OCI-LY7 (cell line): ENCODE results near the gene TMIE.

Source experiments
- CTCF ChIP-seq: fragments of 200-600 bp; sonication (generic); conservative IDR thresholded peaks from 2 replicates; pipeline ENCODE4 v1.5.1; 2014; ENCODE audit warnings: mild to moderate bottlenecking, antibody characterized with exemption, low read length, moderate library complexity, mixed read lengths
- EZH2phosphoT487 ChIP-seq: fragments of 200-600 bp; sonication (generic); IDR thresholded peaks from 2 replicates; pipeline ENCODE4 v1.6.1; 2018; ENCODE audit warnings: low read depth, borderline replicate concordance, mild to moderate bottlenecking, mixed run types, antibody characterized with exemption, low read length, moderate library complexity, mixed read lengths

- TF ChIP-seq CTCF = no peak
- no peak for TF ChIP-seq EZH2phosphoT487
These were observed 19.8 kb upstream of the TMIE start for GRCh38 chr3:46681387-46681786.
